Measurements from ENCODE around the gene VAV3.

- TF ChIP-seq CTCF (optimal IDR thresholded peaks at IDR 0.05 in 1 of 3, IDR thresholded peaks at IDR 0.05 in 1 of 3, conservative IDR thresholded peaks at IDR 0.05 in 1 of 3; ENCODE audit: extremely low read depth in 1 of 3, insufficient read depth in 2 of 3, low read length in 3 of 3) (no peak), EZH2 (IDR thresholded peaks at IDR 0.05; ENCODE audit: low read length) (no peak)
Observed at GRCh38 chr1:107963008-107963407, 2.0 kb downstream of the VAV3 start.
